ENCODE data around the gene FANK1.

DNA sequence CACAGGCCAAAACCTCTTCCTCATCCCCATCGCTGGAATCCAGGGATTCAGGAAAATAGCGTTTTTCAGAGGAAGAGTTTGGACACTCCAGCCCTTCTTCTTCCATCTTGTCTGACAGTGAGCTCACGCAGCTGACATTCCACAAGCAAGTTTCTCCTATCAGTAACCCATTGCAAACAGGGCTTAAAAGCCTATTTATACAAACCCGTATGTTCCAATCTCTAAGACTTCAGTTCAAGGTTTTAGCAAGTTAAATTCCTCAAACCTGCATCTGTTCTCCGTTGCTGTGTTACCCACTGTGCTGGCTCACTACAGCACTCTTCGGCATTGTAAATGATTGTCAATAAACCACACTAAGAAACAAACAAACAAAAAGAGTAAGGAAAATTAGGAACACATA lies 15.6 kb upstream of the FANK1 start:
- TF ChIP-seq ZNF274 (IDR thresholded peaks at IDR 0.05; ENCODE audit: low read depth, low read length) (no peak), YY1 (IDR thresholded peaks at IDR 0.05; ENCODE audit: insufficient read depth, insufficient read length) (no peak), SUZ12 (IDR thresholded peaks at IDR 0.05; ENCODE audit: extremely low read depth, insufficient read depth, insufficient read length) (no peak)

Measured in NT2/D1 (cell line).